AG04449 (cell line): Measurements from ENCODE around the gene PDXP.
A peak's percentile ranks its signal among the peaks of the same experiment; 100 is the strongest.
"Not testable (repeated sequence)": the region's sequence is repeated elsewhere in the genome, so short reads cannot be mapped to it uniquely, and the experiment has no call there.

Source experiments
- CTCF ChIA-PET: fragments of 350-600 bp; formaldehyde crosslinking; extraction: SDS; loops from one replicate; lab custom pipeline; 2021; ENCODE audit warnings: antibody characterized with exemption; lab: Yijun Ruan, JAX
- POLR2A ChIA-PET: fragments of 400-600, 350-600 bp; formaldehyde crosslinking; extraction: SDS; loops from one replicate; lab custom pipeline; 2020; ENCODE audit warnings: antibody characterized with exemption, inconsistent platforms; lab: Yijun Ruan, JAX
- DNase-seq: peaks from one replicate; pipeline ENCODE4 v3.0.0-alpha.2; 2010; ENCODE audit warnings: low read depth, low spot score
- H3K4me3 ChIP-seq: 2 replicates; pipeline ENCODE4 v1.5.1; 2011; ENCODE audit warnings: low read depth, mild to moderate bottlenecking, control low read depth, low read length
- CTCF ChIP-seq: IDR thresholded peaks from one replicate; pipeline ENCODE4 v1.5.1; 2011; ENCODE audit warnings: mild to moderate bottlenecking, moderate library complexity, low read length, control low read depth, inconsistent platforms; ENCODE audit not compliant: insufficient read depth; ENCODE audit errors: missing control alignments

Gene PDXP

GRCh38 chr22:37655252-37655563 is 3.3 kb upstream of the PDXP start:
- H3K4me3 ChIP-seq = no peak overlapping the region
- no peak for DNase-seq
- ChIA-PET POLR2A (no interaction called here), CTCF (interaction anchor here (26.0 kb wide), 1 partner anchor 16 kb away, joined by 430 read pairs; the partner anchor contains the start of gene SH3BP1)
- TF ChIP-seq CTCF = no peak

- not testable (repeated sequence) for DNase-seq, H3K4me3 ChIP-seq
- POLR2A ChIA-PET = interaction anchor here (2.3 kb wide), 1 partner anchor 19 kb away, joined by 52 read pairs; the partner anchor contains the start of gene LGALS1
- CTCF ChIA-PET = interaction anchor here (7.4 to 26.0 kb wide), 2 partner anchors 17 to 28 kb away, joined by 121 to 430 read pairs; partner anchors contain the start of genes NOL12 and SH3BP1
These were observed 1.9 kb upstream of the PDXP start for GRCh38 chr22:37656583-37656982.

- TF ChIP-seq CTCF = no peak
- no peak for DNase-seq
- POLR2A ChIA-PET = interaction anchor here (0.9 to 3.0 kb wide), 9 partner anchors 8 to 29 kb away, joined by 3 to 52 read pairs (median 8); partner anchors contain the start of genes LGALS1 and NOL12
- CTCF ChIA-PET = interaction anchor here (0.6 to 26.0 kb wide), 7 partner anchors 9 to 134 kb away, joined by 3 to 430 read pairs (median 4); partner anchors contain the start of genes NOL12 and SH3BP1
- peak overlapping the region; percentile 73 for H3K4me3 ChIP-seq
These were observed 862 bp upstream of the PDXP start for GRCh38 chr22:37657590-37658132.

- ChIA-PET POLR2A (interaction anchor here (0.8 to 3.0 kb wide), 6 partner anchors 16 to 27 kb away, joined by 3 to 52 read pairs (median 11); partner anchors contain the start of genes LGALS1 and NOL12), CTCF (interaction anchor here (0.7 to 26.0 kb wide), 9 partner anchors 10 to 204 kb away, joined by 3 to 430 read pairs (median 4); partner anchors contain the start of genes LGALS1, NOL12, SH3BP1 and TRIOBP)
- no peak for DNase-seq
- TF ChIP-seq CTCF = no peak
- peak overlapping the region; percentile 78 for H3K4me3 ChIP-seq
These were observed 758 bp downstream of the PDXP start for GRCh38 chr22:37659066-37659896.

- ChIA-PET POLR2A (interaction anchor here (0.8 to 3.0 kb wide), 4 partner anchors 15 to 21 kb away, joined by 3 to 50 read pairs (median 38); partner anchors contain the start of gene LGALS1), CTCF (interaction anchor here (0.7 to 26.0 kb wide), 11 partner anchors 11 to 203 kb away, joined by 3 to 430 read pairs (median 7); partner anchors contain the start of genes LGALS1, NOL12, SH3BP1 and TRIOBP)
- TF ChIP-seq CTCF = no peak
- no peak for DNase-seq
- peak overlapping the region; percentile 78 for H3K4me3 ChIP-seq
These were observed 1.6 kb downstream of the PDXP start for GRCh38 chr22:37659897-37660708.

- no peak for DNase-seq
- peak overlapping the region; percentile 27 for H3K4me3 ChIP-seq
- TF ChIP-seq CTCF = no peak
- ChIA-PET CTCF (interaction anchor here (0.8 to 26.0 kb wide), 14 partner anchors 9 to 203 kb away, joined by 3 to 430 read pairs (median 7); partner anchors contain the start of genes LGALS1, NOL12, SH3BP1 and TRIOBP), POLR2A (interaction anchor here (1.2 to 2.5 kb wide), 4 partner anchors 15 to 144 kb away, joined by 3 to 50 read pairs (median 20); partner anchors contain the start of gene LGALS1)
These were observed 2.2 kb downstream of the PDXP start for GRCh38 chr22:37660709-37661045.
